Transverse colon (tissue), 4 donors: ENCODE data around the gene CBX6.

ENCODE experiments used
- EP300 ChIP-seq: sonication (generic); formaldehyde crosslinking; IDR thresholded peaks from one replicate; pipeline ENCODE4 v1.6.1; 2017; ENCODE audit warnings: antibody characterized with exemption, low read depth
- POLR2A ChIP-seq: fragments of 450-650 bp; IDR thresholded peaks from one replicate; pipeline ENCODE4 v1.6.1; 2016; ENCODE audit warnings: antibody characterized with exemption, mild to moderate bottlenecking, moderate library complexity
- POLR2AphosphoS5 ChIP-seq, 3 donors: sonication (generic); formaldehyde crosslinking; IDR thresholded peaks; one replicate each; pipeline ENCODE4 v1.6.1; 2016; ENCODE audit warnings: antibody characterized with exemption in 3 of 3
- TF ChIP-seq, protein P1 (sequence below), 5 experiments: fragments of 200-600 bp in 3 of 5; fragments of 450-650 bp in 2 of 5; sonication (generic) in 3 of 5; IDR thresholded peaks; 1 replicate in 2 of 5; 2 replicates in 3 of 5; pipeline ENCODE4 v1.5.1; 2016 to 2017; ENCODE audit warnings: antibody characterized with exemption in 5 of 5, inconsistent platforms in 3 of 5, mild to moderate bottlenecking in 2 of 5, moderate library complexity in 1 of 5

DNA sequence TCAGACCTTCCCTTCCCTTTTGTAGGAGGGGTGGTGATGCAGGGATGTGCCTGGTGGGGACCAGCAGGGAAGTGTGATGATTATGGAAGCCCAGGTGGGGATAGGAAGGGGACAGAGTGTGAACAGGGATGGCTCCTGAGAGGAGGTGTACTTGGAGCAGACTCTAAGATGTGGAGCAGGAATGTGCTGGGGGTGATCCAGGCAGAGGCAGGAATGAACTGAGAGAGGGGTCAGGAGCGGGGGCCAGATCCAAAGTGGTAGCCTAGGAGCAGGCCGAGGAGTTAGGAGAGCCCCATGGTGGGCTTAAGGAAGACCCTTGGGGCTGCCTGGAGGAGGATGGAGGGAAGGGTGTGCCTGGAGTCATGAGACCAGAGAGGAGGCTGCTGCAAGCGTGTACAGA lies 31.9 kb downstream of the CBX6 start:
- TF ChIP-seq POLR2A (no peak), POLR2AphosphoS5 (IDR thresholded peaks at IDR 0.05) (no peak), EP300 (no peak)
- TF ChIP-seq, protein P1, sequence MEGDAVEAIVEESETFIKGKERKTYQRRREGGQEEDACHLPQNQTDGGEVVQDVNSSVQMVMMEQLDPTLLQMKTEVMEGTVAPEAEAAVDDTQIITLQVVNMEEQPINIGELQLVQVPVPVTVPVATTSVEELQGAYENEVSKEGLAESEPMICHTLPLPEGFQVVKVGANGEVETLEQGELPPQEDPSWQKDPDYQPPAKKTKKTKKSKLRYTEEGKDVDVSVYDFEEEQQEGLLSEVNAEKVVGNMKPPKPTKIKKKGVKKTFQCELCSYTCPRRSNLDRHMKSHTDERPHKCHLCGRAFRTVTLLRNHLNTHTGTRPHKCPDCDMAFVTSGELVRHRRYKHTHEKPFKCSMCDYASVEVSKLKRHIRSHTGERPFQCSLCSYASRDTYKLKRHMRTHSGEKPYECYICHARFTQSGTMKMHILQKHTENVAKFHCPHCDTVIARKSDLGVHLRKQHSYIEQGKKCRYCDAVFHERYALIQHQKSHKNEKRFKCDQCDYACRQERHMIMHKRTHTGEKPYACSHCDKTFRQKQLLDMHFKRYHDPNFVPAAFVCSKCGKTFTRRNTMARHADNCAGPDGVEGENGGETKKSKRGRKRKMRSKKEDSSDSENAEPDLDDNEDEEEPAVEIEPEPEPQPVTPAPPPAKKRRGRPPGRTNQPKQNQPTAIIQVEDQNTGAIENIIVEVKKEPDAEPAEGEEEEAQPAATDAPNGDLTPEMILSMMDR (IDR thresholded peaks at IDR 0.05) = no peak
